Measurements from ENCODE around the gene FDX2.

Gene FDX2

GRCh38 chr19:10277795-10278589 lies 37.8 kb downstream of the FDX2 start:
- Histone ChIP-seq H3K27me3 (ENCODE audit: low read depth, low read length) (no peaks in the 10 kb centered on the region), H3K27ac (ENCODE audit: low read length) (no peak overlapping the region), H3K4me3 (ENCODE audit: low read depth in 1 of 2, low read length in 2 of 2) (no peak overlapping the region), H3K4me1 (ENCODE audit: control insufficient read depth in 1 of 2, insufficient read depth in 2 of 2, low read length in 2 of 2) (no peaks in the 10 kb centered on the region), H3K9me3 (ENCODE audit: control insufficient read depth in 1 of 2, low read length in 2 of 2) (no peaks in the 10 kb centered on the region), H3K36me3 (ENCODE audit: control insufficient read depth in 1 of 2, insufficient read depth in 2 of 2, low read length in 2 of 2) (peaks cover 3 to 6% of the 10 kb centered on the region in 2 donors)

- Histone ChIP-seq H3K4me3 (ENCODE audit: low read depth in 1 of 2, low read length in 2 of 2) (no peak overlapping the region), H3K9me3 (ENCODE audit: control insufficient read depth in 1 of 2, low read length in 2 of 2) (no peaks in the 10 kb centered on the region), H3K4me1 (ENCODE audit: control insufficient read depth in 1 of 2, insufficient read depth in 2 of 2, low read length in 2 of 2) (peaks cover 0 to 5% of the 10 kb centered on the region in 2 donors), H3K36me3 (ENCODE audit: control insufficient read depth in 1 of 2, insufficient read depth in 2 of 2, low read length in 2 of 2) (peaks cover 3 to 6% of the 10 kb centered on the region in 2 donors), H3K27me3 (ENCODE audit: low read depth, low read length) (peaks cover 6% of the 10 kb centered on the region), H3K27ac (ENCODE audit: low read length) (no peak overlapping the region)
These were observed 41.2 kb downstream of the FDX2 start for GRCh38 chr19:10274589-10274988.

DNA sequence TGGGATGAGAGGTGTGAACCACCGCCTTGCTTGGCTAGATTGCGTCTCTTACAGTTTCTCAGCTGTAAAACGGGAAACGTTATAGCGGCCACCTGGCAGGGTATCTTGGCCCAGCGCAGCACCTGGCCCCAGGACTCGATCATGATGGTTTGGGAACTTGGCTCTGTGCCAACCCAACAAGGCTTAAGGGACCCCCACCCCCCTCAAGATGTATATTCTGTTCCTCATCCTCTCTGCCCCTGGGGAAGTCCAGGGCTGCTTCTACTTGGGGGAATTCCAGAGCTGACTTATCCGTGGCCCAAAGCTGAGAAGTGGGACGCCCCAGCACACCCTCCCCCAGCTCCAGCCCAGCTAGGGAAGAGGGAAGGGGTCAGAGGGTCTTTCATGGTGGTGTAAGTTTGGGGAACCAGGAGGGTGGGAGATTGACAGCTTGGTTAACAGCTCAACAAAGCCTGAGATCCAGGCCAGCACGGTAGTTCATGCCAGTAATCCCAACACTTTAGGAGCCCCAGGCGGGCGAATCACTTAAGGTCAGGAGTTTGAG lies 44.2 kb downstream of the FDX2 start:
- H3K4me3 ChIP-seq (ENCODE audit: low read depth in 1 of 2, low read length in 2 of 2), result peak overlapping the region; percentile 60 to 62
- no peaks in the 10 kb centered on the region for H3K9me3 ChIP-seq (ENCODE audit: control insufficient read depth in 1 of 2, low read length in 2 of 2)
- H3K27ac ChIP-seq (ENCODE audit: low read length), result peak overlapping the region; percentile 77
- H3K36me3 ChIP-seq (ENCODE audit: control insufficient read depth in 1 of 2, insufficient read depth in 2 of 2, low read length in 2 of 2), result peaks cover 0 to 6% of the 10 kb centered on the region in 2 donors
- H3K27me3 ChIP-seq (ENCODE audit: low read depth, low read length), result peaks cover 6% of the 10 kb centered on the region
- H3K4me1 ChIP-seq (ENCODE audit: control insufficient read depth in 1 of 2, insufficient read depth in 2 of 2, low read length in 2 of 2), result peaks cover 0 to 5% of the 10 kb centered on the region in 2 donors

DNA sequence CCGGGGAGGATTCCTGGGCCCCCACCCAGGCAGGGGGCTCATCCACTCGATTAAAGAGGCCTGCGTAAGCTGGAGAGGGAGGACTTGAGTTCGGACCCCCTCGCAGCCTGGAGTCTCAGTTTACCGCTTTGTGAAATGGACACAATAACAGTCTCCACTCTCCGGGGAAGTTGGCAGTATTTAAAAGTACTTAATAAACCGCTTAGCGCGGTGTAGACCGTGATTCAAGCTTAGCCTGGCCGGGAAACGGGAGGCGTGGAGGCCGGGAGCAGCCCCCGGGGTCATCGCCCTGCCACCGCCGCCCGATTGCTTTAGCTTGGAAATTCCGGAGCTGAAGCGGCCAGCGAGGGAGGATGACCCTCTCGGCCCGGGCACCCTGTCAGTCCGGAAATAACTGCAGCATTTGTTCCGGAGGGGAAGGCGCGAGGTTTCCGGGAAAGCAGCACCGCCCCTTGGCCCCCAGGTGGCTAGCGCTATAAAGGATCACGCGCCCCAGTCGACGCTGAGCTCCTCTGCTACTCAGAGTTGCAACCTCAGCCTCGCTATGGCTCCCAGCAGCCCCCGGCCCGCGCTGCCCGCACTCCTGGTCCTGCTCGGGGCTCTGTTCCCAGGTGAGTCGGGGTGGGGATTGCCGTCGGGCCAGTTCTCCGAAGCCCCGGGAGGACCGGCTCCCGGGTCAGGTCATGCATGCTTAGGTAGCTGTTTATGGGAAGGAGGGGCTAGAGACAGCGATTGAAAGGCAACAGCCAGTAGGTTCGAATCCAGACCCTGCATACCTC lies 45.0 kb downstream of the FDX2 start, which contains the start of gene ICAM1:
ICAM1 (plus strand) TSS at position 505 of the 779 bp plus-strand sequence; CDS start at position 545, 40 bp downstream.
- H3K36me3 ChIP-seq (ENCODE audit: control insufficient read depth in 1 of 2, insufficient read depth in 2 of 2, low read length in 2 of 2), result peaks cover 0 to 6% of the 10 kb centered on the region in 2 donors
- H3K27me3 ChIP-seq (ENCODE audit: low read depth, low read length), result peaks cover 6% of the 10 kb centered on the region
- peak within 1 kb of the TSS; percentile 77 for H3K27ac ChIP-seq (ENCODE audit: low read length)
- H3K4me1 ChIP-seq (ENCODE audit: control insufficient read depth in 1 of 2, insufficient read depth in 2 of 2, low read length in 2 of 2), result peaks cover 0 to 5% of the 10 kb centered on the region in 2 donors
- no peaks in the 10 kb centered on the region for H3K9me3 ChIP-seq (ENCODE audit: control insufficient read depth in 1 of 2, low read length in 2 of 2)
- peak within 1 kb of the TSS; percentile 60 to 62 for H3K4me3 ChIP-seq (ENCODE audit: low read depth in 1 of 2, low read length in 2 of 2)

GRCh38 chr19:10270180-10270615 lies 45.6 kb downstream of the FDX2 start:
- H3K27ac ChIP-seq (ENCODE audit: low read length), result peak overlapping the region; percentile 77
- H3K36me3 ChIP-seq (ENCODE audit: control insufficient read depth in 1 of 2, insufficient read depth in 2 of 2, low read length in 2 of 2), result peaks cover 0 to 6% of the 10 kb centered on the region in 2 donors
- H3K27me3 ChIP-seq (ENCODE audit: low read depth, low read length), result peaks cover 6% of the 10 kb centered on the region
- peak overlapping the region; percentile 48 to 62 for H3K4me3 ChIP-seq (ENCODE audit: low read depth in 1 of 2, low read length in 2 of 2)
- H3K9me3 ChIP-seq (ENCODE audit: control insufficient read depth in 1 of 2, low read length in 2 of 2), result no peaks in the 10 kb centered on the region
- H3K4me1 ChIP-seq (ENCODE audit: control insufficient read depth in 1 of 2, insufficient read depth in 2 of 2, low read length in 2 of 2), result peaks cover 0 to 5% of the 10 kb centered on the region in 2 donors

GRCh38 chr19:10269333-10270179 lies 46.3 kb downstream of the FDX2 start:
- Histone ChIP-seq H3K27me3 (ENCODE audit: low read depth, low read length) (peaks cover 6% of the 10 kb centered on the region), H3K36me3 (ENCODE audit: control insufficient read depth in 1 of 2, insufficient read depth in 2 of 2, low read length in 2 of 2) (peaks cover 0 to under 1% of the 10 kb centered on the region in 2 donors), H3K4me3 (ENCODE audit: low read depth in 1 of 2, low read length in 2 of 2) (peak overlapping the region; percentile 48 to 62)

DNA sequence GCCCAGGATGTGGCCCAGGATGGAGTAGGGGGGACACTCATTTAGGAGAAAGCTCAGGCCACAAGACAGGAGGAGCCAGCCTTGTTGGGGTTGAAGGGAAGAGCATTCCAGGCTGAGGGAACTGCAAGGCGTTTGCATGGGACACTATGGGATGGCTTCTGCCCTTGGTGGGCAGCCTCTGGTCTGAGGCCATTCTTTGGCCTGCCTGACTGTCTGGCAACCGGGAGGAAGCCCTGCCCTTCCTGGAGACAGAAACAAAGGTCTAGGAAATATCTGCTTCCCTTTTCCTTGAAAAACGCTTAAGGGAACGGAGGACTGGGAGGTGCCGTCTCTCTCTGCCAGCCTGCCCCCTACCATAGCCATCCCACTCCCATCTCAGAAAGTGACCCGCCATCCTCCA lies 47.7 kb downstream of the FDX2 start:
- H3K9me3 ChIP-seq (ENCODE audit: control insufficient read depth in 1 of 2, low read length in 2 of 2), result no peaks in the 10 kb centered on the region
- no peaks in the 10 kb centered on the region for H3K36me3 ChIP-seq (ENCODE audit: control insufficient read depth in 1 of 2, insufficient read depth in 2 of 2, low read length in 2 of 2)
- H3K4me1 ChIP-seq (ENCODE audit: control insufficient read depth in 1 of 2, insufficient read depth in 2 of 2, low read length in 2 of 2), result peaks cover 0 to 5% of the 10 kb centered on the region in 2 donors
- no peak overlapping the region for H3K4me3 ChIP-seq (ENCODE audit: low read depth in 1 of 2, low read length in 2 of 2)
- H3K27ac ChIP-seq (ENCODE audit: low read length), result no peak overlapping the region
- H3K27me3 ChIP-seq (ENCODE audit: low read depth, low read length), result peaks cover 6% of the 10 kb centered on the region

More at GRCh38 chr19:10269333-10270179, 46.3 kb downstream of the FDX2 start:
- peak overlapping the region; percentile 77 for H3K27ac ChIP-seq (ENCODE audit: low read length)
- H3K9me3 ChIP-seq (ENCODE audit: control insufficient read depth in 1 of 2, low read length in 2 of 2), result no peaks in the 10 kb centered on the region
- peaks cover 0 to 5% of the 10 kb centered on the region in 2 donors for H3K4me1 ChIP-seq (ENCODE audit: control insufficient read depth in 1 of 2, insufficient read depth in 2 of 2, low read length in 2 of 2)

- Histone ChIP-seq H3K4me3 (ENCODE audit: low read depth in 1 of 2, low read length in 2 of 2) (no peak overlapping the region), H3K9me3 (ENCODE audit: control insufficient read depth in 1 of 2, low read length in 2 of 2) (no peaks in the 10 kb centered on the region), H3K4me1 (ENCODE audit: control insufficient read depth in 1 of 2, insufficient read depth in 2 of 2, low read length in 2 of 2) (peaks cover 0 to 5% of the 10 kb centered on the region in 2 donors), H3K27me3 (ENCODE audit: low read depth, low read length) (peaks cover 6% of the 10 kb centered on the region), H3K27ac (ENCODE audit: low read length) (no peak overlapping the region), H3K36me3 (ENCODE audit: control insufficient read depth in 1 of 2, insufficient read depth in 2 of 2, low read length in 2 of 2) (no peaks in the 10 kb centered on the region)
These were observed 49.1 kb downstream of the FDX2 start for GRCh38 chr19:10266706-10267105.

DNA sequence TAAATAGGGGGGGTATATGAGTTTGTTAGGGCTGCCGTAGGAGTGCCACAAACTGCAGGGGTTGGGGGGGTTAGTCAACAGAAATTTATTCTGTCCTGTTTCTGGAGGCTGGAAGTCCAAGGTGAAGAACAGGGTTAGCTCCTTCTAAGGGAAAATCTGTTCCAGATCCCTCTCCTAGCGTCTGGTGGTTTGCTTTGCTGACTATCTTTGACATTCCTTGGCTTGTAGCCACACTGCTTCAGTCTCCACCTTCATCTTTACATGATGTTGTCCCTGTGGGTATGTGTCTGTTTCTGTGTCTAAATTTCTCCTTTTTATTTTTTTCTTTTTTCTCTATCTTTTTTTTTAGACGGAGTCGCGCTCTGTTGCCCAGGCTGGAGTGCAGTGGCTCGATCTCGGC lies 53.0 kb downstream of the FDX2 start:
- H3K27me3 ChIP-seq (ENCODE audit: low read depth, low read length), result no peaks in the 10 kb centered on the region
- no peaks in the 10 kb centered on the region for H3K4me1 ChIP-seq (ENCODE audit: control insufficient read depth in 1 of 2, insufficient read depth in 2 of 2, low read length in 2 of 2)
- H3K4me3 ChIP-seq (ENCODE audit: low read depth in 1 of 2, low read length in 2 of 2), result no peak overlapping the region
- H3K9me3 ChIP-seq (ENCODE audit: control insufficient read depth in 1 of 2, low read length in 2 of 2), result no peaks in the 10 kb centered on the region
- peaks cover 8 to 15% of the 10 kb centered on the region in 2 donors for H3K36me3 ChIP-seq (ENCODE audit: control insufficient read depth in 1 of 2, insufficient read depth in 2 of 2, low read length in 2 of 2)
- H3K27ac ChIP-seq (ENCODE audit: low read length), result no peak overlapping the region

GRCh38 chr19:10260141-10260584 lies 55.7 kb downstream of the FDX2 start:
- no peaks in the 10 kb centered on the region for H3K9me3 ChIP-seq (ENCODE audit: control insufficient read depth in 1 of 2, low read length in 2 of 2)
- H3K36me3 ChIP-seq (ENCODE audit: control insufficient read depth in 1 of 2, insufficient read depth in 2 of 2, low read length in 2 of 2), result peaks cover 20 to 39% of the 10 kb centered on the region in 2 donors
- no peak overlapping the region for H3K27ac ChIP-seq (ENCODE audit: low read length)
- no peaks in the 10 kb centered on the region for H3K27me3 ChIP-seq (ENCODE audit: low read depth, low read length)
- H3K4me3 ChIP-seq (ENCODE audit: low read depth in 1 of 2, low read length in 2 of 2), result no peak overlapping the region
- H3K4me1 ChIP-seq (ENCODE audit: control insufficient read depth in 1 of 2, insufficient read depth in 2 of 2, low read length in 2 of 2), result no peaks in the 10 kb centered on the region

Data from muscle layer of duodenum (tissue), 2 donors.